ENCODE measurements around the gene RSRC2.

DNA sequence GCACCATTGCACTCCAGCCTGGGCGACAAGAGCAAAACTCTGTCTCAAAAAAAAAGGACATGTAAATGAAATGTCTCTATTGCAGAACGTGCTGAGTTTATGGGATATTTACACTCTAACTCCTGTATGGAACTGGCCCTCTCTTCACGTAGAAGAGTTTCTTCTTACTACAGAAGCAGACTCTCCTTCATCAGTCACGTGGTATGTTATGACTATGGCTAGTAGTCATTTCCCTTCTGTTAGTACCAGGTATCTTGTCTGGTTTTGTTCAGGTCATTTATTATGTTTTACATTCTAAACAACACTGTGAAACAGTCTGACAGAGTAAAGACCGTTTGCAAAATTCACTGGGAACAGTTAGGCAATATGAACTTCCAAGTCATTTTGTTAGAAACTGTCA is 20.6 kb upstream of the RSRC2 start:
- TF ChIP-seq FOXK2 (IDR thresholded peaks at IDR 0.05) (no peak), CTCF (IDR thresholded peaks at IDR 0.05 in 2 of 3, conservative IDR thresholded peaks at IDR 0.05 in 1 of 3; ENCODE audit: control insufficient read depth in 2 of 3, extremely low read depth in 1 of 3, insufficient read depth in 1 of 3, low read depth in 3 of 3, low read length in 3 of 3) (no peak), GABPA (IDR thresholded peaks at IDR 0.05; ENCODE audit: low read depth) (no peak), EZH2 (IDR thresholded peaks at IDR 0.05; ENCODE audit: borderline replicate concordance, control insufficient read depth, low read depth, low read length) (no peak), HDGF (IDR thresholded peaks at IDR 0.05) (no peak), YY1 (IDR thresholded peaks at IDR 0.05; ENCODE audit: low read depth, low read length) (no peak), CEBPZ (IDR thresholded peaks at IDR 0.05; ENCODE audit: low read depth, low read length) (no peak), PAX8 (IDR thresholded peaks at IDR 0.05) (no peak)
- TF ChIP-seq, protein P1, sequence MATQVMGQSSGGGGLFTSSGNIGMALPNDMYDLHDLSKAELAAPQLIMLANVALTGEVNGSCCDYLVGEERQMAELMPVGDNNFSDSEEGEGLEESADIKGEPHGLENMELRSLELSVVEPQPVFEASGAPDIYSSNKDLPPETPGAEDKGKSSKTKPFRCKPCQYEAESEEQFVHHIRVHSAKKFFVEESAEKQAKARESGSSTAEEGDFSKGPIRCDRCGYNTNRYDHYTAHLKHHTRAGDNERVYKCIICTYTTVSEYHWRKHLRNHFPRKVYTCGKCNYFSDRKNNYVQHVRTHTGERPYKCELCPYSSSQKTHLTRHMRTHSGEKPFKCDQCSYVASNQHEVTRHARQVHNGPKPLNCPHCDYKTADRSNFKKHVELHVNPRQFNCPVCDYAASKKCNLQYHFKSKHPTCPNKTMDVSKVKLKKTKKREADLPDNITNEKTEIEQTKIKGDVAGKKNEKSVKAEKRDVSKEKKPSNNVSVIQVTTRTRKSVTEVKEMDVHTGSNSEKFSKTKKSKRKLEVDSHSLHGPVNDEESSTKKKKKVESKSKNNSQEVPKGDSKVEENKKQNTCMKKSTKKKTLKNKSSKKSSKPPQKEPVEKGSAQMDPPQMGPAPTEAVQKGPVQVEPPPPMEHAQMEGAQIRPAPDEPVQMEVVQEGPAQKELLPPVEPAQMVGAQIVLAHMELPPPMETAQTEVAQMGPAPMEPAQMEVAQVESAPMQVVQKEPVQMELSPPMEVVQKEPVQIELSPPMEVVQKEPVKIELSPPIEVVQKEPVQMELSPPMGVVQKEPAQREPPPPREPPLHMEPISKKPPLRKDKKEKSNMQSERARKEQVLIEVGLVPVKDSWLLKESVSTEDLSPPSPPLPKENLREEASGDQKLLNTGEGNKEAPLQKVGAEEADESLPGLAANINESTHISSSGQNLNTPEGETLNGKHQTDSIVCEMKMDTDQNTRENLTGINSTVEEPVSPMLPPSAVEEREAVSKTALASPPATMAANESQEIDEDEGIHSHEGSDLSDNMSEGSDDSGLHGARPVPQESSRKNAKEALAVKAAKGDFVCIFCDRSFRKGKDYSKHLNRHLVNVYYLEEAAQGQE (IDR thresholded peaks at IDR 0.05; ENCODE audit: low read depth, low read length), result no peak
